GM12891 (cell line): ENCODE measurements around the gene POP7.
"Not testable (repeated sequence)": the region's sequence is repeated elsewhere in the genome, so short reads cannot be mapped to it uniquely, and the experiment has no call there.

Experiments
- POLR2A ChIP-seq: IDR thresholded peaks from 2 replicates; pipeline ENCODE4 v1.6.1; 2011; ENCODE audit warnings: low read depth, low read length, control low read depth
- POLR2AphosphoS5 ChIP-seq: IDR thresholded peaks from 2 replicates; pipeline ENCODE4 v1.6.1; 2011; ENCODE audit warnings: low read depth, low read length, control low read depth

GRCh38 chr7:100669106-100669505 is 36.8 kb upstream of the POP7 start:
- not testable (repeated sequence) for TF ChIP-seq POLR2A, POLR2AphosphoS5
